Measurements from ENCODE around the gene CTDSPL2. TPM values are rescaled to one million over a fixed set of nuclear protein-coding genes. Genes with fewer than 3 reads are reported as not detected.
A peak's percentile ranks its signal among the peaks of the same experiment; 100 is the strongest.

Gene CTDSPL2
- total RNA-seq, 1 experiment from 2014 or later: 38.2 TPM

DNA sequence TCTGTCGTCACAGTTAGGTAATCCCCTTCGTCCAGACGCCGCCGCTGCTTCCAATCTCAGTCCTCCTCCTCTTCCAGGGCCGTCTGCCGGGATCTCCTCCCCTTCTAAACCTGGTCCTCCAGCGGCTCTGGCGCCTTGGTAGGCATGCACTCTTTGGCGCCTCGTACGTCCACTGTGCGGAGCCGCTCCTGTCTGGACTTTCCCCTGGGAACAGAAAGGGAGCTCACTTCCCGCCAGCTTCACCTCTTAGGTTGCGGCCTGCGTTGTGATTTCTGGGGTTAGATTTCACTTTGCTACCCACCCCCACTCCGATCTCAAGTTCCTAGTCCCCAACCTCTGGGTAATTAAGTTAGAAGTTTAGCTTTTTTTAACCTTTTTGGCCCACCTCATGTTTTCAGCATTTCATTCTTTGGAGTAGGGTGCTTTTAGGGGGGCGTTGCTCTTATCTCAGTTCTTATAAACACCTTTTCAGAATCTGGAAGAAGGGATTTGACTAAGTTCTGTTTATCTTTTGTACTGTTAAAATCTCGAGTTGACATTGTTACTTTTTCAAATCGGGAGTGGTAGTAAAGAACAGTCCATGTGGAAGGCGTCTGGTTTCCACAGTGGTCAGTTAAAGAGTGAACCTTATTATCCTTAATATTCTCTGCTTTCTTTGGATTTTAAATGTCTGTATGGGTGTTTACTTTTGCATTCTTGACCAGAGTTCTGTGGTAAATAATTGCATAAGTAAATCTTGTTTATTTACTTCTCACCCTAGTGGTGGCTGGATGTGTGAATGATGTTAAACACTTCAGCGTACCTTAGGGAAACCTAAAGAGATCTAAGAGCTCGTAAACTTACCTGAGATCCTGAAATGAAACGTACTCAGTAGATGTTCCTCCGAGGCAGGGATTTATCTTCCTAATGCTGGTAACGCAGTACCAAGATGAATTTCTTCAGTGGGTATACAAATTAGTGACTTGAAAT, 611 bp downstream of the CTDSPL2 start:
- peak overlapping the region; percentile 97 for H3K4me3 Mint-ChIP-seq (ENCODE audit: unreplicated experiment)
- no peaks in the 10 kb centered on the region for H3K9me3 Mint-ChIP-seq (ENCODE audit: unreplicated experiment)
- TF ChIP-seq, protein P1, sequence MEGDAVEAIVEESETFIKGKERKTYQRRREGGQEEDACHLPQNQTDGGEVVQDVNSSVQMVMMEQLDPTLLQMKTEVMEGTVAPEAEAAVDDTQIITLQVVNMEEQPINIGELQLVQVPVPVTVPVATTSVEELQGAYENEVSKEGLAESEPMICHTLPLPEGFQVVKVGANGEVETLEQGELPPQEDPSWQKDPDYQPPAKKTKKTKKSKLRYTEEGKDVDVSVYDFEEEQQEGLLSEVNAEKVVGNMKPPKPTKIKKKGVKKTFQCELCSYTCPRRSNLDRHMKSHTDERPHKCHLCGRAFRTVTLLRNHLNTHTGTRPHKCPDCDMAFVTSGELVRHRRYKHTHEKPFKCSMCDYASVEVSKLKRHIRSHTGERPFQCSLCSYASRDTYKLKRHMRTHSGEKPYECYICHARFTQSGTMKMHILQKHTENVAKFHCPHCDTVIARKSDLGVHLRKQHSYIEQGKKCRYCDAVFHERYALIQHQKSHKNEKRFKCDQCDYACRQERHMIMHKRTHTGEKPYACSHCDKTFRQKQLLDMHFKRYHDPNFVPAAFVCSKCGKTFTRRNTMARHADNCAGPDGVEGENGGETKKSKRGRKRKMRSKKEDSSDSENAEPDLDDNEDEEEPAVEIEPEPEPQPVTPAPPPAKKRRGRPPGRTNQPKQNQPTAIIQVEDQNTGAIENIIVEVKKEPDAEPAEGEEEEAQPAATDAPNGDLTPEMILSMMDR (IDR thresholded peaks at IDR 0.05; ENCODE audit: unreplicated experiment): no peak
- no peaks in the 10 kb centered on the region for H3K27me3 Mint-ChIP-seq (ENCODE audit: insufficient read depth, unreplicated experiment)
- H3K36me3 Mint-ChIP-seq (ENCODE audit: insufficient read depth, unreplicated experiment): peaks cover 9% of the 10 kb centered on the region
- H3K4me1 Mint-ChIP-seq (ENCODE audit: insufficient read depth, unreplicated experiment): peaks cover 6% of the 10 kb centered on the region
- CTCF ChIA-PET: interaction anchor here (0.5 to 2.0 kb wide), 16 partner anchors 16 to 310 kb away, joined by 3 to 8 read pairs (median 3); no protein-coding TSS in a partner anchor
- BruUV-seq (replicated peaks): TSS peak; percentile 61
- intact Hi-C loops (cut with micrococcal nuclease): loop anchor here (1.0 to 5.0 kb wide), 2 partner anchors 59 to 73 kb away; no protein-coding TSS in a partner anchor
- DNase-seq (ENCODE audit: unreplicated experiment): peak; percentile 34
- POLR2A ChIA-PET: interaction anchor here (0.6 to 5.1 kb wide), 46 partner anchors 9 to 636 kb away, joined by 3 to 122 read pairs (median 4); partner anchors contain the start of genes B2M, EIF3J, GOLM2 and MFAP1
- H3K27ac Mint-ChIP-seq (ENCODE audit: low read depth, unreplicated experiment): peak overlapping the region; percentile 99

DNA sequence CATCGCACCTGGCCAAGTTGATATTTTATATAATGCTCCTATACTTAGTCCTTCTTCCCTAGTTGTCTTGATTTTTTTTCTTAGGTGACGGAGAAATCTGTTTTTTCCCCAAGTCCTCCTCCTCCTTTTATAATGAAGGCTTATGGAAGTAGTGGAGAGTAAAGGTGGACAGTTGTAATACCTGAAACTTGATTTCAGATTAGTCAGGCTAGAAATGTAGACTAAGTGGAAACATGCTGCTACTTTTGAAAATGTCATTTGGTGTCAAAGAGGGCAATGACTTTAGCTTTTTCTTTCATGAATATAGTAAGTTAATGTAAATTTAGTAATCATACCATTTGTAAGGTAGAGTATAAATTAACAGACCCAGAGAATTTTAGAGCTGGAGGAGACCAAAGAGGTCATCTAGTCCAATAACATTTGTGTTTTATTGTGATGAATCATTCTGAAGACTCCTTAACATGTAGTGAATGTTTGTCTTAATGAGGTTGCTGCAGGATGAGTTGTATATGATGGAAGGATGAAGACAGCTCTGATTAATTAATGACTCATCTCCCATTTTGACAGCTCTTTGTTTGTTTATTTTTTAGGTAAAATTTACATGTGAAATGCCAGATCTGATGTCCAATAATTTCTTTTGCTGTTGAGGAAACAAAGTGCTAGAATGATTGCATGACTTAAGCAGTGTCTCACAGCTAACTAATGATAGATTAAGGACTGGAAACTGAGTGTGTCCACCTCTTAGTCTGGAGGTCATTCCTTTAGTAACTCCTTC, 8.7 kb downstream of the CTDSPL2 start:
- intact Hi-C loops (cut with micrococcal nuclease): no loop called here
- Mint-ChIP-seq H3K4me3 (ENCODE audit: unreplicated experiment) (no peak overlapping the region), H3K27me3 (ENCODE audit: insufficient read depth, unreplicated experiment) (no peaks in the 10 kb centered on the region), H3K4me1 (ENCODE audit: insufficient read depth, unreplicated experiment) (peaks cover 14% of the 10 kb centered on the region), H3K9me3 (ENCODE audit: unreplicated experiment) (no peaks in the 10 kb centered on the region), H3K27ac (ENCODE audit: low read depth, unreplicated experiment) (no peak overlapping the region), H3K36me3 (ENCODE audit: insufficient read depth, unreplicated experiment) (peaks cover 21% of the 10 kb centered on the region)
- DNase-seq (ENCODE audit: unreplicated experiment): peak; percentile 31
- no TSS peak for BruUV-seq (replicated peaks)
- POLR2A ChIA-PET: interaction anchor here (0.7 to 5.0 kb wide), 4 partner anchors 8 to 148 kb away, joined by 3 to 40 read pairs (median 5); partner anchors contain the start of genes CTDSPL2 and GOLM2
- CTCF ChIA-PET: interaction anchor here (0.5 to 1.3 kb wide), 3 partner anchors 9 to 114 kb away, joined by 3 to 5 read pairs (median 5); no protein-coding TSS in a partner anchor
- TF ChIP-seq, protein P1 (IDR thresholded peaks at IDR 0.05; ENCODE audit: unreplicated experiment): no peak

DNA sequence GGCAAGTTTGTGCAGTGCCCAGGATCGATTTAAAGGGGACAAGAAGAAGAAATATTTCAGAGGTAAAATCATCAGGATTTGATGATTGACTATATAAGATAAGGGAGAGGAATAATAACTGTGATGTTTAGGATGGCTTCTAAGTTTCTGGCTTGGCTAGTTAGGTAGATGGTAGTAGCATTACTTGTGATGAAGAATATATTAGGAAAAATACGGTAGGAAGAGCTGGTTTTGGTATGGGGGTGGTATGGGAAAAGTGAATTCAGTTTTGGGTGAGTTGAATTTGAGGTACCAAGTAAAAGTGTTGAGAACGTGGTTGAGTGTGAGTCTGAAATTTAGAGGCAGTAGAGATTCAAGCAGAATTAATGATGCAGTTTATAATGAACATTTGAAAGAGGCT, 11.0 kb downstream of the CTDSPL2 start:
- no peak for DNase-seq (ENCODE audit: unreplicated experiment)
- Mint-ChIP-seq H3K4me1 (ENCODE audit: insufficient read depth, unreplicated experiment) (peaks cover 23% of the 10 kb centered on the region), H3K27ac (ENCODE audit: low read depth, unreplicated experiment) (no peak overlapping the region), H3K36me3 (ENCODE audit: insufficient read depth, unreplicated experiment) (peaks cover 8% of the 10 kb centered on the region), H3K4me3 (ENCODE audit: unreplicated experiment) (no peak overlapping the region), H3K27me3 (ENCODE audit: insufficient read depth, unreplicated experiment) (no peaks in the 10 kb centered on the region), H3K9me3 (ENCODE audit: unreplicated experiment) (no peaks in the 10 kb centered on the region)
- ChIA-PET POLR2A (interaction anchor here (0.9 to 5.0 kb wide), 3 partner anchors 9 to 13 kb away, joined by 3 to 40 read pairs (median 3); partner anchors contain the start of gene CTDSPL2), CTCF (no interaction called here)
- BruUV-seq (replicated peaks): no TSS peak
- intact Hi-C loops (cut with micrococcal nuclease): no loop called here
- TF ChIP-seq, protein P1 (IDR thresholded peaks at IDR 0.05; ENCODE audit: unreplicated experiment): no peak
